Body of pancreas (tissue), 4 donors: ENCODE results near the gene TBL3. TPM values are rescaled to one million over a fixed set of nuclear protein-coding genes. Genes with fewer than 3 reads are reported as not detected.

Source experiments
- ATAC-seq: fragments of 150-250 bp; one replicate; pipeline ENCODE4 v1.9.1; 2016
- DNase-seq, 4 donors: peaks; one replicate each; pipeline ENCODE4 v3.0.0-alpha.2; 2019
- H3K27ac ChIP-seq, 4 donors: fragments of 200-600 bp; sonication (generic); 1 replicate in 3 of 4; 2 replicates in 1 of 4; pipeline versions ENCODE4 v1.5.1 to v1.6.1; 2016 to 2019; ENCODE audit warnings: mild to moderate bottlenecking in 1 of 4, mixed read lengths in 1 of 4, moderate library complexity in 1 of 4
- H3K27me3 ChIP-seq, 2 donors: fragments of 200-600 bp; sonication (generic); one replicate each; pipeline ENCODE4 v1.6.0; 2016; ENCODE audit warnings: mild to moderate bottlenecking in 1 of 2
- H3K36me3 ChIP-seq, 2 donors: fragments of 200-600 bp; sonication (generic); replicated peaks in 1 of 2; 2 replicates each; pipeline ENCODE4 v1.5.1; 2016; ENCODE audit warnings: low read depth in 2 of 2; ENCODE audit not compliant: insufficient read depth in 1 of 2
- H3K4me1 ChIP-seq: fragments of 200-600 bp; sonication (generic); one replicate; pipeline ENCODE4 v1.6.0; 2016
- H3K4me3 ChIP-seq, 2 donors: fragments of 200-600 bp; sonication (generic); 1 replicate in 1 of 2; 2 replicates in 1 of 2; pipeline ENCODE4 v1.5.1; 2016 to 2019
- H3K9me3 ChIP-seq, 3 donors: fragments of 200-600 bp; sonication (generic); 1 replicate in 2 of 3; 2 replicates in 1 of 3; pipeline ENCODE4 v1.5.1; 2016
- CTCF ChIP-seq, 7 experiments: fragments of 450-650 bp in 4 of 7; fragments of 200-600 bp in 3 of 7; sonication (generic) in 3 of 7; IDR thresholded peaks; one replicate each; pipeline ENCODE4 v1.5.1; 2016 to 2019; ENCODE audit warnings: antibody characterized with exemption in 7 of 7
- POLR2A ChIP-seq, 3 donors: fragments of 450-650 bp; IDR thresholded peaks; one replicate each; pipeline ENCODE4 v1.6.1; 2016; ENCODE audit warnings: antibody characterized with exemption in 3 of 3, mild to moderate bottlenecking in 2 of 3
- WGBS, 2 donors: methylation state at CpG; one replicate each; pipeline ENCODE4 v1.1.5; 2017; 5-methylcytosine and 5-hydroxymethylcytosine counted together
- intact Hi-C: fragments of 100-400 bp; cut with DNase I; formaldehyde crosslinking; loops from one replicate; pipeline ENCODE4 v1.15.1; 2023
- total RNA-seq, 2 donors: library from RNA; depleted of rRNA; stranded (reverse); fragments of >200 nt; gene quantifications; one replicate each; pipeline ENCODE4 v1.1.0, GENCODE V29; 2016

The TBL3 gene
- total RNA-seq: 10 to 100 TPM; 38.9 to 40.7 TPM

DNA sequence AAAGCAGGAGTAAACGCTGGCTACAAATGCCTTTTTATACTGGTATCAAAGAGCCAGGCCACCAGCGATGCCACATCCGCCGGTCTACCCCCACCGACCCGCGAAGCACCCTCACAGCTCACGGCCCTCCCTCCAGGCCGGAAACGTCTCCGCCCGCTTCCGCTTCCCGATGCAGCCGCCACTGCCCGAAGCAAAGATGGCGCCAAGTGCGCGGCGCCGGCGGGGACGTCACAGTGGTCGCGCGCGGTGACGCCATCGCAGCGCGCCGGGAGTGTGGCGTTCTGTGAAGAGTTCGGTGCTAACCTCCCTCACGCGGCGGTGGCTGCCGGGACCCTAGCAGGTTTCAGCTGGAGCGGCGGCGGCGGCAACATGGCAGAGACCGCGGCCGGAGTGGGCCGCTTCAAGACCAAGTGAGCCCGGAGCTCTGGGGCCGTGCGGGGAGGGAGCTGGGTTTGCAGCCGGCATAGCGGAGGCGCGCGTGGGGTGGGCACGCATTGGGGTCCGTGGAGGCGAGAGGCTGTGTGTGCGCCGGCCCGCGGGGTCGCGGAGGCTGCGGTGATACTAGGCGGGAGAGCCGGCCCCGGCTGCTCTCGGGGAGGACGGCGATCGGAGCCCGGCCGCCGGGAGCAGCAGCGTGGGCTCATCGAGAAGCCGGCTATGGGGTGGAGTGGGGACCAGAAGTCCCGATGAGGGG, at the start of gene TBL3:
Gene TBL3 (plus strand): TSS at position 258 of the 694 bp plus-strand sequence. CDS start 112 bp downstream, at position 370.
- Histone ChIP-seq H3K36me3 (peaks cover 0 to 15% of the 10 kb centered on the region in 2 donors), H3K9me3 (no peaks in the 10 kb centered on the region), H3K27me3 (no peaks in the 10 kb centered on the region), H3K27ac (peak within 1 kb of the TSS; percentile 76 to 96 (median 92)), H3K4me3 (peak within 1 kb of the TSS; percentile 62 to 94), H3K4me1 (peaks cover 28% of the 10 kb centered on the region)
- 0% methylated on average over 3 to 66 of the region's 78 CpGs for WGBS, 2 donors
- ATAC-seq (peak; percentile 95), DNase-seq (peak; percentile 92 to 94 (median 94))
- intact Hi-C loops: no loop called here
- peak; percentile 80 to 95 (median 95) for TF ChIP-seq POLR2A (IDR thresholded peaks at IDR 0.05)
- peak in 2 of 7 experiments; percentile 11 to 38 for TF ChIP-seq CTCF (IDR thresholded peaks at IDR 0.05)

DNA sequence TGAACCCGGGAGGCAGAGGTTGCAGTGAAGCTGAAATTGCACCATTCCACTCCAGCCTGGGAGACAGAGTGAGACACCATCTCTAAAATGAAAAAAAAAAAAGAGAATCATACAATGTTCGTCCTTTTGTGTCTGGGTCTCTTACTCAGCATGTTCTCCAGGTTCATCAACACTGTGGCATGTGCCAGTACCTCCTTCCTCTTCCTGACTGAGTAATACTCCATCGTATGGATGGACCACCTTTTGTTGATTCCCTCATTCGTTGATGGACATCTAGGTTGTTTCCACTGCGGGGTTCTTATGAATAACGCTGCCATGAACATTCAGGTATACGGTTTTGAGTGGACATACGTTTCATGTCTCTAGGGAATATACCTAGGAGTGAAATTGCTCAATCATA, 49.5 kb upstream of the TBL3 start:
- Histone ChIP-seq H3K9me3 (no peaks in the 10 kb centered on the region), H3K36me3 (no peaks in the 10 kb centered on the region), H3K4me3 (no peak overlapping the region), H3K27me3 (peaks cover 0 to 31% of the 10 kb centered on the region in 2 donors), H3K4me1 (peaks cover 17% of the 10 kb centered on the region), H3K27ac (no peak overlapping the region)
- DNase-seq (no peak), ATAC-seq (no peak)
- intact Hi-C loops: no loop called here
- 71 to 73% methylated on average over 8 of the region's 8 CpGs for WGBS, 2 donors
- TF ChIP-seq CTCF (IDR thresholded peaks at IDR 0.05): no peak
- no peak for TF ChIP-seq POLR2A (IDR thresholded peaks at IDR 0.05)

GRCh38 chr16:1923299-1924034, 48.4 kb upstream of the TBL3 start:
- intact Hi-C loops: no loop called here
- no peak for DNase-seq
- peaks cover 0 to 26% of the 10 kb centered on the region in 2 donors for H3K27me3 ChIP-seq
- WGBS, 2 donors: 27 to 38% methylated on average over 13 to 24 of the region's 24 CpGs
- no peak overlapping the region for H3K4me3 ChIP-seq
- ATAC-seq: peak; percentile 23
- no peak overlapping the region for H3K27ac ChIP-seq
- H3K4me1 ChIP-seq: peaks cover 11% of the 10 kb centered on the region
- TF ChIP-seq CTCF (IDR thresholded peaks at IDR 0.05): peak in 2 of 7 experiments; percentile 21 to 23
- no peak for TF ChIP-seq POLR2A (IDR thresholded peaks at IDR 0.05)
- no peaks in the 10 kb centered on the region for H3K36me3 ChIP-seq
- no peaks in the 10 kb centered on the region for H3K9me3 ChIP-seq

GRCh38 chr16:1924095-1924494, 47.8 kb upstream of the TBL3 start:
- Histone ChIP-seq H3K9me3 (no peaks in the 10 kb centered on the region), H3K4me3 (no peak overlapping the region), H3K36me3 (no peaks in the 10 kb centered on the region), H3K27me3 (peaks cover 0 to 20% of the 10 kb centered on the region in 2 donors), H3K4me1 (peaks cover 11% of the 10 kb centered on the region), H3K27ac (no peak overlapping the region)
- no peak for DNase-seq
- ATAC-seq: no peak
- TF ChIP-seq CTCF (IDR thresholded peaks at IDR 0.05): no peak
- no peak for TF ChIP-seq POLR2A (IDR thresholded peaks at IDR 0.05)
- intact Hi-C loops: no loop called here
- 61 to 93% methylated on average over 3 to 5 of the region's 5 CpGs for WGBS, 2 donors
